ENCODE results near the gene KBTBD8.

DNA sequence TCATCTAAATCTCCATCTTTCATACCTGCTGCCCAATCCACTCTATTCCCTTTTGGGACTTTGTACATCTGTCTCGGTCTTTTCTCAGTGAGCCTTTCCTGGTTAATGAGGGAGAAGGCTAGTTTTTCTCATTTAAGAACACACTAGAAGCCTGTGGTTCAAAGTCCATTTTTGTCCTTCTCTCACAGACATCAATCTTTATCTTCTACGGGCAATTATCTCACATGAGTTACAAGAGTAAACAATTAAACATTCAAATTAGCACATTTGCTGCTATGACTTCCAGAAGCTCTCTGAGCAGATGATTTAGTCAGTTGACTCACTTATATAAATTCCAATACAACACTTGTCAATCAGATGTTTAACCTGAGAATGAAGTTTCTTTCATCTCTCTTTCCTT, 49.3 kb upstream of the KBTBD8 start:
- TF ChIP-seq POLR2A (IDR thresholded peaks at IDR 0.05) (no peak), POLR2AphosphoS5 (IDR thresholded peaks at IDR 0.05) (no peak)
- TF ChIP-seq, protein P1, sequence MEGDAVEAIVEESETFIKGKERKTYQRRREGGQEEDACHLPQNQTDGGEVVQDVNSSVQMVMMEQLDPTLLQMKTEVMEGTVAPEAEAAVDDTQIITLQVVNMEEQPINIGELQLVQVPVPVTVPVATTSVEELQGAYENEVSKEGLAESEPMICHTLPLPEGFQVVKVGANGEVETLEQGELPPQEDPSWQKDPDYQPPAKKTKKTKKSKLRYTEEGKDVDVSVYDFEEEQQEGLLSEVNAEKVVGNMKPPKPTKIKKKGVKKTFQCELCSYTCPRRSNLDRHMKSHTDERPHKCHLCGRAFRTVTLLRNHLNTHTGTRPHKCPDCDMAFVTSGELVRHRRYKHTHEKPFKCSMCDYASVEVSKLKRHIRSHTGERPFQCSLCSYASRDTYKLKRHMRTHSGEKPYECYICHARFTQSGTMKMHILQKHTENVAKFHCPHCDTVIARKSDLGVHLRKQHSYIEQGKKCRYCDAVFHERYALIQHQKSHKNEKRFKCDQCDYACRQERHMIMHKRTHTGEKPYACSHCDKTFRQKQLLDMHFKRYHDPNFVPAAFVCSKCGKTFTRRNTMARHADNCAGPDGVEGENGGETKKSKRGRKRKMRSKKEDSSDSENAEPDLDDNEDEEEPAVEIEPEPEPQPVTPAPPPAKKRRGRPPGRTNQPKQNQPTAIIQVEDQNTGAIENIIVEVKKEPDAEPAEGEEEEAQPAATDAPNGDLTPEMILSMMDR (IDR thresholded peaks at IDR 0.05), result no peak
